MM.1S (cell line): ENCODE results near the gene IQSEC1.
"Not testable (repeated sequence)": the region's sequence is repeated elsewhere in the genome, so short reads cannot be mapped to it uniquely, and the experiment has no call there.

Experiments
- EZH2 ChIP-seq: fragments of 300-600 bp; sonication (generic); optimal IDR thresholded peaks from 2 replicates; pipeline ENCODE3; 2017; ENCODE audit warnings: low read depth, mild to moderate bottlenecking, antibody characterized with exemption, low read length, mixed read lengths
- EZH2phosphoT487 ChIP-seq: fragments of 300-600 bp; sonication (generic); IDR thresholded peaks from 2 replicates; pipeline ENCODE4 v1.6.1; 2018; ENCODE audit warnings: antibody characterized with exemption, low read length
- TF ChIP-seq, protein P1 (sequence below): fragments of 300-600 bp; sonication (generic); IDR thresholded peaks from 2 replicates; pipeline ENCODE4 v1.5.1; 2016; ENCODE audit warnings: antibody characterized with exemption, low read length, mixed read lengths

DNA sequence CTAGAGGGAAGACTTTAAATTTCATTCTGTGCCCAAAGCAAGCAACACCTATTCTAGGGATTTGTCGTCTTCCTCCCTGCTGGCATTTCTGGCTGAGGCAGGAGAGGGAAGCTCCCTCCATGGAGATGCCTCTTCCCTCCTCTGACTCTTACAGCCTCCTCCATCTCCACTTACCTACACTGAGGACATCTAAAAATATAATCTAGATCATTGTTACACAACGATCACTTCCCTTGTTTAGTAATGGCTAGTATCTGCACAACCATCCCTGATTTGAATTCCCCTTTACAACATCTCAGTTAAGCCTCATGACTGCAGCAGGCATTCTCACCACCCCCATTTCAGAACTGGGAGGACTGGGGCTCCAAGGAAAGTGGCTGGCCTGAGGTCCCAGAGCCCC lies 219.4 kb downstream of the IQSEC1 start:
- TF ChIP-seq, protein P1, sequence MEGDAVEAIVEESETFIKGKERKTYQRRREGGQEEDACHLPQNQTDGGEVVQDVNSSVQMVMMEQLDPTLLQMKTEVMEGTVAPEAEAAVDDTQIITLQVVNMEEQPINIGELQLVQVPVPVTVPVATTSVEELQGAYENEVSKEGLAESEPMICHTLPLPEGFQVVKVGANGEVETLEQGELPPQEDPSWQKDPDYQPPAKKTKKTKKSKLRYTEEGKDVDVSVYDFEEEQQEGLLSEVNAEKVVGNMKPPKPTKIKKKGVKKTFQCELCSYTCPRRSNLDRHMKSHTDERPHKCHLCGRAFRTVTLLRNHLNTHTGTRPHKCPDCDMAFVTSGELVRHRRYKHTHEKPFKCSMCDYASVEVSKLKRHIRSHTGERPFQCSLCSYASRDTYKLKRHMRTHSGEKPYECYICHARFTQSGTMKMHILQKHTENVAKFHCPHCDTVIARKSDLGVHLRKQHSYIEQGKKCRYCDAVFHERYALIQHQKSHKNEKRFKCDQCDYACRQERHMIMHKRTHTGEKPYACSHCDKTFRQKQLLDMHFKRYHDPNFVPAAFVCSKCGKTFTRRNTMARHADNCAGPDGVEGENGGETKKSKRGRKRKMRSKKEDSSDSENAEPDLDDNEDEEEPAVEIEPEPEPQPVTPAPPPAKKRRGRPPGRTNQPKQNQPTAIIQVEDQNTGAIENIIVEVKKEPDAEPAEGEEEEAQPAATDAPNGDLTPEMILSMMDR: not testable (repeated sequence)
- not testable (repeated sequence) for TF ChIP-seq EZH2, EZH2phosphoT487
